GM12801 (cell line): ENCODE measurements around the gene CCR5AS.

Source experiments
- TF ChIP-seq, protein P1 (sequence below): IDR thresholded peaks from one replicate; pipeline ENCODE4 v1.5.1; 2011; ENCODE audit warnings: control low read depth; ENCODE audit not compliant: insufficient read length; ENCODE audit errors: extremely low read depth

CCR5AS gene

DNA sequence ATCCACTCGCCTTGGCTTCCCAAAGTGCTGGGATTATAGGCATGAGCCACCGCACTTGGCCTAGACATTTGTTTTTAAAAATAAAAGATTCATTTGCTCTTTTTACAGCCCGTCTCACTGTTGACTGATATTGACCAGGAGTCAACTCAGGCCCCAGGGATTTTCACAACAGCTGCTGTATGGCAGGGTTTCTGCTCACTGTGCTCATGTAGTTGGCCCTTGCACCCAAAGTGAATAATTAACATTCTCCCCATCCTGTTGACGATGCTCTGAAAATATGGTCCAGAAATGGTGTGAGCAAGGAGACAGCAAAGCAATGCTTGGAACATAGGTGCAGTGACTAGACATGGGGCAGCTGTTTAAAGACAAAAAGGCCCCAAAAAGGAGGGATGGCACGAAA is 39.1 kb downstream of the CCR5AS start:
- TF ChIP-seq, protein P1, sequence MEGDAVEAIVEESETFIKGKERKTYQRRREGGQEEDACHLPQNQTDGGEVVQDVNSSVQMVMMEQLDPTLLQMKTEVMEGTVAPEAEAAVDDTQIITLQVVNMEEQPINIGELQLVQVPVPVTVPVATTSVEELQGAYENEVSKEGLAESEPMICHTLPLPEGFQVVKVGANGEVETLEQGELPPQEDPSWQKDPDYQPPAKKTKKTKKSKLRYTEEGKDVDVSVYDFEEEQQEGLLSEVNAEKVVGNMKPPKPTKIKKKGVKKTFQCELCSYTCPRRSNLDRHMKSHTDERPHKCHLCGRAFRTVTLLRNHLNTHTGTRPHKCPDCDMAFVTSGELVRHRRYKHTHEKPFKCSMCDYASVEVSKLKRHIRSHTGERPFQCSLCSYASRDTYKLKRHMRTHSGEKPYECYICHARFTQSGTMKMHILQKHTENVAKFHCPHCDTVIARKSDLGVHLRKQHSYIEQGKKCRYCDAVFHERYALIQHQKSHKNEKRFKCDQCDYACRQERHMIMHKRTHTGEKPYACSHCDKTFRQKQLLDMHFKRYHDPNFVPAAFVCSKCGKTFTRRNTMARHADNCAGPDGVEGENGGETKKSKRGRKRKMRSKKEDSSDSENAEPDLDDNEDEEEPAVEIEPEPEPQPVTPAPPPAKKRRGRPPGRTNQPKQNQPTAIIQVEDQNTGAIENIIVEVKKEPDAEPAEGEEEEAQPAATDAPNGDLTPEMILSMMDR: no peak

DNA sequence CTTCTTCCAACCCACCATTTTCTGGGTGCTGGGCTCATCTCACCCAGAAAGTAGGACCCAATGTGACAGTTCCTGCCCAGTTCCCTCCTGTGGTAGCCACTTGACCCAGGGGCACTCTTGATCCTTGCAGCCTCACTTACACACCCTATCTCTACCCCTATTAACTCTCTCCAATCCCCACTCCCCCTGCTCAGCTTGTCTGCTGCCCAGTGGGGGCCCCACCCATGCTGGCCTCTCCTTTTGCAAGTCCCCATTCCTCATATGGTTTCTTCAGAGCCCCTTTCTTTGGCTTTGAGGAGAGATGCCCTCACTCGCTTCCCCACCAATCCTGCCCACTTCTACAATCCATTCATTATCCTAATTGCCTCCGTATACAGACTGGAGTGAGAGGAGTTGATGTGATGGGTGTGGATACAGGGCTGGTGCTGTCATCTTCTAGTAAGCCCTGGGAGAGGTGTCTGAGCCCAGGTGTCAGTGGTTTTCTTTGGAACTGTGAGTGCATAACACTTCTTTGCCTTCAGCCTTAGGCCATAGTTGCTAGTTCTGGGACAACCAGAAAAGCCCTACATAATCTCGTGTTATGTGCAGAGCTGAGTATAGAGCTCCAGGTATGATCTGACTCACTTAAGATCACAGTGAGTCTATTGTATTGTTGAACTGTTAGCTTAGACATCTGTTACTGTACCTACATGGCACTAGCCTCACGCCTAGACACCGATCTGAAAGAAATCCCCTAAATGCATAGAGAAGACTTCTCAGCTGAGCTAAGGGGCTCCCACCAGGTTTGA is 40.9 kb downstream of the CCR5AS start:
- TF ChIP-seq, protein P1: no peak

DNA sequence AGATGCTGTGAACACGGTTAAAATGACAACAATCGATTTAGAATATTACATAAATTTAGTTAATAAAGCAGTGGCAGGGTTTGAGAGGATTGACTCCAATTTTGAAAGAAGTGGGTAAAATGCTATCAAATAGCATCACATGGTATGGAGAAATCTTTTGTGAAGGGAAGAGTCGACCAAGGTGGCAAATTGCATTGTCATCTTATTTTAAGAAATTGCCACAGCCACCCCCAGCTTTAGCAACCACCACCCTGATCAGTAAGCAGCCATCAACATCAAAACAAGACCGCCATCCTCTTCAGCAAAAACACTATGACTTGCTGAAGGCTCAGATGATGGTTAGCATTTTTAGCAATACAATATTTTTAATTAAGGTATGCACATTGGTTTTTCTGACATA is 41.8 kb downstream of the CCR5AS start:
- TF ChIP-seq, protein P1: no peak

DNA sequence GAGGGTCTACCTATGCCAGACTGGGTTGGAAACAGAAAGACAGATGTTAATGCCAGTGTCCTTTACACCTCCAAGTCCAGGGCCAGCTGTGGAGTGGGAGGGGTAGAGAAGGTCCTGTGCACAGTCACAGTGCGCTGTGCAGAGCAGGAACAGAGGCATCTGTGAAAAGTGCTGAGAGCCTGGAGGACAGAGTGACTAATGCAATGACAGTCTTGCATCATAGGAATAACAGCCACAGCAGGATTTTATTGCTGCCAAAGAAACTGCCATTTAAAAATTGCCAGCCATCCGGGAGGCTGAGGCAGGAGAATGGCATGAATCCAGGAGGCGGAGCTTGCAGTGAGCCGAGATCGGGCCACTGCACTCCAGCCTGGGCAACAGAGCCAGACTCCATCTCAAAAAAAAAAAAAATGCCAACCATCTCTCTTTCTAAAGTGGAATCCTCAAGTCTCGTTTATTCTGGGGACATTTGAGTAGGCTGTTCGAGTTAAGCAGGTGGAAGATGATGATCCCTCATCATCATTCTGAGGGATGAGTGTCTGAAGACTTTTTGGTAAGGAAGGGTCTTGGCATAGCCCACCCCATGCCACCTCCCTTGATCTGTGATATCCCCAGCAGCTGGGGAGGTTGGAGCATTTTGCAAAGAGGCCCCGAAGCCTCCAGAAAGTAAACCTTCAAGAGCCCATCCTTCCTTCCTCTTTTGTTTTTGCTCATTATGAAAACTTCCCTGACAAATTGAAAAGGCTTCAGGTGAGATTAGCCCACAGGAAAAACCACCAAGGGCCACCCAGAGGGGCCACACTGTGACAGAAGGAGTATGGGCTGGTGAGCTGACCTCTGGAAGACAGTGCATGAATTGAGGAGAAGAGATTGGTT is 45.2 kb downstream of the CCR5AS start:
- TF ChIP-seq, protein P1: no peak

DNA sequence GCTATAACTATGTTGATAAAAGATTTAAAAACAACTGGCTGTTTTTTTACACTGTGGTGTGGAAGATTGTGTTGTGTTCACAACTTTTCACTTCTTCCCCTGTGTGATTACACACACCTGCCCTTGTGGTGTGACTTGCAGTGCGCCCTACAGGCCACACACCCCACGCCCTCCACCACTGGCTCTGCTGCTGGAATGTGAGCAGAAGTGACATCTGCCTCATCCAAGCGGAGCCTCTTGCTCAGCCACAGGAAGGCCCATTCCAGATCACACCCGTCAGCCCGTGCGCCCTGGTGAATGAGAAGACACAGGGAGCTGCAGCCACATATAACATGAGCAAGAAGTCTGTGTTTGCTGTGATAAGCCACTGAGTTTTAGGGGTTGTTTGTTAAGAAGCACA is 46.0 kb downstream of the CCR5AS start:
- TF ChIP-seq, protein P1: no peak

DNA sequence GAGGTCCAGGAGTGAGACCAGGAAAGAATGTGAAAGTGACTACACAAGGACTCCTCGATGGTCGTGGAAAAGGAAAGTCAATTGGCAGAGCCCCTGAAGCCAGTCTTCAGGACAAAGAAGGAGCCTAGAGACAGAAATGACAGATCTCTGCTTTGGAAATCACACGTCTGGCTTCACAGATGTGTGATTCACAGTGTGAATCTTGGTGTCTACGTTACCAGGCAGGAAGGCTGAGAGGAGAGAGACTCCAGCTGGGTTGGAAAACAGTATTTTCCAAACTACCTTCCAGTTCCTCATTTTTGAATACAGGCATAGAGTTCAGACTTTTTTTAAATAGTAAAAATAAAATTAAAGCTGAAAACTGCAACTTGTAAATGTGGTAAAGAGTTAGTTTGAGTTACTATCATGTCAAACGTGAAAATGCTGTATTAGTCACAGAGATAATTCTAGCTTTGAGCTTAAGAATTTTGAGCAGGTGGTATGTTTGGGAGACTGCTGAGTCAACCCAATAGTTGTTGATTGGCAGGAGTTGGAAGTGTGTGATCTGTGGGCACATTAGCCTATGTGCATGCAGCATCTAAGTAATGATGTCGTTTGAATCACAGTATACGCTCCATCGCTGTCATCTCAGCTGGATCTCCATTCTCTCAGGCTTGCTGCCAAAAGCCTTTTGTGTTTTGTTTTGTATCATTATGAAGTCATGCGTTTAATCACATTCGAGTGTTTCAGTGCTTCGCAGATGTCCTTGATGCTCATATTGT is 47.0 kb downstream of the CCR5AS start:
- TF ChIP-seq, protein P1: no peak

DNA sequence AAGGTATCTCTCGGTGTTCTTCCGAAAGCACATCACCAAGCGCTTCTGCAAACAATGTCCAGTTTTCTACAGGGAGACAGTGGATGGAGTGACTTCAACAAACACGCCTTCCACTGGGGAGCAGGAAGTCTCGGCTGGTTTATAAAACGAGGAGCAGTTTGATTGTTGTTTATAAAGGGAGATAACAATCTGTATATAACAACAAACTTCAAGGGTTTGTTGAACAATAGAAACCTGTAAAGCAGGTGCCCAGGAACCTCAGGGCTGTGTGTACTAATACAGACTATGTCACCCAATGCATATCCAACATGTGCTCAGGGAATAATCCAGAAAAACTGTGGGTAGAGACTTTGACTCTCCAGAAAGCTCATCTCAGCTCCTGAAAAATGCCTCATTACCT is 48.4 kb downstream of the CCR5AS start:
- TF ChIP-seq, protein P1: no peak
